ENCODE measurements around the gene KCNK7.

The KCNK7 gene

GRCh38 chr11:65610404-65610803 lies 14.8 kb upstream of the KCNK7 start:
- no peak for FAIRE-seq

DNA sequence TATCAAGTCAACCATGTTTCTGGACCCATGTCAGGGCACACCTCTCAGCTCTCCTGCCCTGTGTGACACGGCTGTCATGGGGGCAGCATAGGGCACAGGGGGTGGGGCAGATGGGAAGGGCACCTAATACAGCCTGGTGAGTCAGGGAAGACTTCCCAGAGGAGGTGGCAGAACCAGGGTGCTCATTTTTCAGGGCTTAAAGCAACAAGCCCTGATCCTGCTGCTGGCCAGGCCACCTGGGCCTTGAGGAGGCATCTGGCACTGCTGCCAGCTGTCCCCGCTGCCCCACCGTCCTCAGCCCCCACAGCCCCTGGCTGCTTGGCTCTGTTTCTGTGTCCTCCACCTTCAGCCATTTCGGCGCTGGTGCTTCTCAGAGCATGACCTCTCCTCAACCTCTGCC lies 14.1 kb upstream of the KCNK7 start:
- FAIRE-seq = no peak

GRCh38 chr11:65609229-65609628 lies 13.6 kb upstream of the KCNK7 start:
- no peak for FAIRE-seq

GRCh38 chr11:65607614-65608426 lies 12.2 kb upstream of the KCNK7 start:
- no peak for FAIRE-seq

- FAIRE-seq = peak; percentile 79
These were observed 11.4 kb upstream of the KCNK7 start for GRCh38 chr11:65606876-65607613.

- no peak for FAIRE-seq
These were observed 8.7 kb upstream of the KCNK7 start for GRCh38 chr11:65604258-65604657.

- FAIRE-seq = no peak
These were observed 4.3 kb upstream of the KCNK7 start for GRCh38 chr11:65599955-65600246.

GRCh38 chr11:65599216-65599954 lies 3.8 kb upstream of the KCNK7 start:
- FAIRE-seq = no peak

DNA sequence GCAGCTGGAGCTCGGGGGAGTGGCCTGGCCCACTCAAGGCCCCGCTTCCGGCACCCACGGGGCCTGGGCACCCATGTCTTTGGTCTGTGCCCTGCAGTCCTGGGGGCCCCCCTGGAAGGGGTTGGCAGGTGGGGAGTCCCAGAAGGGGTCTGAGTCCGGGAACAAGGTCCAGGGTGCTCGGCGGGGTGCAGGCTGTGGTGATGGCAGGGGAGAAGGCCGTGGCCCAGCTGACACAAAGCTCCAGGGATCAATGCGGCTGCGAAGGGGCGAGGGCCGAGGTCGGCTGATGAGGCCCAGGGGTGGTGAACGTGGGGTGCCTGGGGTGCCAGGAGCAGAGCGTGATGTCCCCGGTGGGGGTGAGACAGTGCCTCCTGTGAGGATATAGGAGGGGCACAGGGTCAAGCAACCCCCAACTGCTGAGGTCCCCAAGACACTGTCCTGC lies 2.7 kb upstream of the KCNK7 start:
- FAIRE-seq = no peak

- no peak for FAIRE-seq
These were observed 920 bp upstream of the KCNK7 start for GRCh38 chr11:65596520-65596919.

DNA sequence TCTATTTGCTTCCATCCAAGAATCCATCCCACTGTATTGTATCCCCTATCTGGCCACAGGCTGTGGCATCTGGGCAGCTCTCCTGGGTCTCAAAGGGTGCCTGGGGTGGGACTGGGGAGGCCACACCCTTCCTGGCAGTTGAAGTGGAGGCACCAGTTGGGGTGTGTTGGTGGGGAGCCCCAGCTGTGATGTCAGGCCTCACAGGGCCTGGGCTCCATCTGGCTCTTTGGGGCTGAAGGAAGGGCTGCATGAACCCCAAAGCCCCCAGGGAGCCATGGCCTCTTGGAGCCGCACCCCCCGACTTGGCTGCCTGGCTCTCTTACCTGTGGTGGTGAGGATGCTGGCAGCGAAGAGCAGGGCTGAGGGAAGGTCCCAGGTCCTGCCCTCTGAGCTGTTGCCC lies 469 bp downstream of the KCNK7 start:
- FAIRE-seq = no peak

- FAIRE-seq = no peak
These were observed 1.8 kb downstream of the KCNK7 start for GRCh38 chr11:65593518-65594414.

- FAIRE-seq = no peak
These were observed 2.6 kb downstream of the KCNK7 start for GRCh38 chr11:65592858-65593517.

GRCh38 chr11:65591939-65592857 lies 3.4 kb downstream of the KCNK7 start:
- FAIRE-seq = no peak

DNA sequence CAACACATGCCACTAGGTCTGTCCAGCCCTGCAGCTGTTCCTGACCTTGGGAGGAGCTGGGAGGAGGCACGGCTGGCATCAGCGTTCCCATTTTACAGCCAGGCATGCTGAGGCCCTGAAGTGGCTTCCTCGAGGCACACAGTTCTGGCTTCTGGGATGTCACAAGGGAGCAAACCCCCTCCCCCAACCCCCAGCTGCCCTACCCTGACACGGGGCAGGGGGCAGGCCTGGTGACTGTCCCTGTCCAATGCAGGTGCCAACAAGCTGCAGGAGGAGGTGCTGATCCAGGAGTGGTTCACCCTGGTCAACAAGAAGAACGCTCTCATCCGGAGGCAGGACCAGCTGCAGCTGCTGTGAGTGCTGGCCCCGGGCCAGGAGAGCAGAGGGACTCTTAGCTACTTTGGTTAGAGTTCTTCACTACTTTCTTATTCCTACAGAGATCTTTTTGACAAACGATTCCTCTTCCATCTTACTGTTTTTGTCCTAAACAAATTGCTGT lies 5.3 kb downstream of the KCNK7 start:
- FAIRE-seq = no peak

- no peak for FAIRE-seq
These were observed 6.0 kb downstream of the KCNK7 start for GRCh38 chr11:65589444-65590239.

DNA sequence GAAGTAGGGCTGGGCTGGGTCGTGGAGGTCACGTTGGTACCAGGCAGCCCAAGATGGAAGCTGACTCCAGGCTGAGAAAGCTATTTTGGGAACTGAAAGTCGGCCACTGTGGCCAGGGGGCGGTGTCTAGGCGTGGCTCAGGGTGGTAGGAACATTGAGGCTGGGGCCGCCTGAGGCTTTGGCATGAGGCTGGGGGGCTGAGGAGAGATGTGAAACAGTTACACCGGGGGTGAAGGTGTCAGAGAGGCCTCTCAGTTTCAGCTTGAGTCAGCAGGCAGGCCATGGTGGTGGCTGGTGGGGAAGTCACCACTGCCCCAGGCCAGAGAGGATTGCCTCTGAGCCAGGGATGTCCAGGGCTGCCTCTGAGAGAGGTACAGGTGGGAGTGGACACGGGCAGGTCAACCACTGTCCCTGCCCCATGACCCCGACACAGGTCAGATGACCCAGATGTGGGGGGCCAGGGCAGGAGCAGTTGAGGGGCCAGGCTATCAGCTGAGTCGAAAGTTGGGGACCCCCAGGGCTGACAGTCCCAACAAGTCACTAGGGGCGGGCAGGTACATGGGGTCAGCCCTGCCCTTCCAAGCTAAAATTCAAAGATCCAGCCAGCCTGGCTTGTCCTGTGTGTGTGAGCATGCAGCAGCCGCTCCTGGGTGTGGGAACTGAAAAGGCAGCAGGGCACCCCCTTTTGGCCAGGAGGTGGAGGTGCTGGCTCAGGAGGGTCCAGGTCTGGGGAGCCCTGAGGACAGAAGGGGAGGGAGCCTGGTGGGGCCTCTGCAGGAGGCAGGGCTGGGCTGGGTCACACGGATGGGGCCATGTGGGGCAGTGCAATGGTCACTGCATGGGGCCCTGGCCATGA lies 7.2 kb downstream of the KCNK7 start:
- no peak for FAIRE-seq

- FAIRE-seq = peak; percentile 83
These were observed 8.9 kb downstream of the KCNK7 start for GRCh38 chr11:65586676-65587075.

- no peak for FAIRE-seq
These were observed 9.4 kb downstream of the KCNK7 start for GRCh38 chr11:65586247-65586630.

All from TTC549 (cell line).